Right lobe of liver (tissue), 6 donors: Measurements from ENCODE around the gene REPIN1. TPM values are rescaled to one million over a fixed set of nuclear protein-coding genes. Genes with fewer than 3 reads are reported as not detected.

Experiments used
- ATAC-seq, 4 donors: fragments of 200-7000 bp; cut with Tn5 transposase; one replicate each; pipeline ENCODE4 v1.9.1; 2020; ENCODE audit warnings: mild to moderate bottlenecking in 4 of 4, moderate library complexity in 4 of 4
- DNase-seq, 3 donors: peaks; one replicate each; pipeline ENCODE4 v3.0.0-alpha.2; 2020
- H3K27ac ChIP-seq, 3 donors: fragments of 200-600 bp; one replicate each; pipeline ENCODE4 v1.8.0; 2022
- H3K27me3 ChIP-seq, 2 donors: fragments of 200-600 bp; one replicate each; pipeline ENCODE4 v1.8.0; 2022
- H3K36me3 ChIP-seq, 4 donors: fragments of 200-600 bp; sonication (generic) in 1 of 4; one replicate each; pipeline versions ENCODE4 v1.5.1 to v1.8.0; 2017 to 2022; ENCODE audit warnings: control low read depth in 1 of 4
- H3K4me1 ChIP-seq, 4 donors: fragments of 200-600 bp; sonication (generic) in 1 of 4; one replicate each; pipeline versions ENCODE4 v1.5.1 to v1.8.0; 2017 to 2022; ENCODE audit warnings: control low read depth in 1 of 4
- H3K4me3 ChIP-seq, 3 donors: fragments of 200-600 bp; one replicate each; pipeline ENCODE4 v1.8.0; 2022
- H3K9me3 ChIP-seq, 4 donors: fragments of 200-600 bp; sonication (generic) in 1 of 4; one replicate each; pipeline versions ENCODE4 v1.5.1 to v1.8.0; 2017 to 2022; ENCODE audit warnings: control low read depth in 1 of 4
- POLR2A ChIP-seq: fragments of 450-650 bp; IDR thresholded peaks from one replicate; pipeline ENCODE4 v1.6.1; 2017; ENCODE audit warnings: antibody characterized with exemption, mild to moderate bottlenecking
- WGBS: methylation state at CpG from one replicate; pipeline ENCODE4 v1.1.6; 2018; ENCODE audit warnings: low coverage, low lambda C conversion rate; ENCODE audit not compliant: insufficient coverage; ENCODE audit errors: missing lambda C conversion rate; 5-methylcytosine and 5-hydroxymethylcytosine counted together
- intact Hi-C, 2 donors: fragments of 100-400 bp; cut with DNase I; formaldehyde crosslinking; loops; one replicate each; pipeline versions ENCODE4 v1.11.2 to v1.14.1; 2022
- total RNA-seq, 6 experiments: library from RNA; depleted of rRNA in 2 of 6; stranded (reverse); fragments of >200 nt in 2 of 6; fragmentation: NEBNext Ultra II Directional in 3 of 6; extraction: Animal tissue kit (Norgen Biotek cat#: 25700) in 3 of 6; gene quantifications; one replicate each; pipeline versions ENCODE4 v1.1.0 to v1.2.4, GENCODE V29; 2016 to 2023
- TF ChIP-seq, protein P1 (sequence below), 4 donors: fragments of 200-600 bp in 3 of 4; fragments of 450-650 bp in 1 of 4; IDR thresholded peaks; one replicate each; pipeline versions ENCODE4 v1.5.1 to v1.8.0; 2016 to 2022; ENCODE audit warnings: antibody characterized with exemption in 4 of 4, mild to moderate bottlenecking in 2 of 4
- donor health status: DM: no; HTN: yes; CAD: no.
- donor health status: DM: no; HTN: no; CAD: no.
- donor health status: DM: no; HTN: no; CAD: no.
- donor health status: DM: no; HTN: yes; CAD: no.
- donor health status: DM: no; HTN: yes; CAD: no.

REPIN1 gene
- total RNA-seq, 6 experiments from 2014 or later: 56.2 to 133 (median 73.5) TPM

DNA sequence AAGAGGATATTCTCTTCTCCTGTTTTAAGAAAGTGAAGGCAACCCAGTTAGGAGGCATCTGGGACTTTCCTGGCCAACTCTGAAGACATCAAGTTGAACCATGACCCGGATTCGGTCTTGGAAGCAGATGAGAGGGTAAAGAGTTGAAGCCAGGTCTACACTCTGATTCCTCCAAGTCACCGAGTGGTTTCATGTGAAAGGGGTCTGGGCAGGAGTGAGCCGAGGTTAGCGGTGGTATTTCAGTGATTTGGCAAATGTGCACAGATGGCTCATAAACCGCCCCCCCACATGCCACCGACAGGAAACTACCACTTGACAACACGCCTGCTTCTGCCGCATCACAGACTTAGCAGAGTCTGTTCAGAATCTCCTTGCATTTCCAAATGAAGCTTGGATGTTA lies 11.4 kb upstream of the REPIN1 start:
- no peaks in the 10 kb centered on the region for H3K36me3 ChIP-seq
- 38% methylated on average over 6 of the region's 9 CpGs for WGBS
- ATAC-seq (no peak), DNase-seq (no peak)
- TF ChIP-seq, protein P1, sequence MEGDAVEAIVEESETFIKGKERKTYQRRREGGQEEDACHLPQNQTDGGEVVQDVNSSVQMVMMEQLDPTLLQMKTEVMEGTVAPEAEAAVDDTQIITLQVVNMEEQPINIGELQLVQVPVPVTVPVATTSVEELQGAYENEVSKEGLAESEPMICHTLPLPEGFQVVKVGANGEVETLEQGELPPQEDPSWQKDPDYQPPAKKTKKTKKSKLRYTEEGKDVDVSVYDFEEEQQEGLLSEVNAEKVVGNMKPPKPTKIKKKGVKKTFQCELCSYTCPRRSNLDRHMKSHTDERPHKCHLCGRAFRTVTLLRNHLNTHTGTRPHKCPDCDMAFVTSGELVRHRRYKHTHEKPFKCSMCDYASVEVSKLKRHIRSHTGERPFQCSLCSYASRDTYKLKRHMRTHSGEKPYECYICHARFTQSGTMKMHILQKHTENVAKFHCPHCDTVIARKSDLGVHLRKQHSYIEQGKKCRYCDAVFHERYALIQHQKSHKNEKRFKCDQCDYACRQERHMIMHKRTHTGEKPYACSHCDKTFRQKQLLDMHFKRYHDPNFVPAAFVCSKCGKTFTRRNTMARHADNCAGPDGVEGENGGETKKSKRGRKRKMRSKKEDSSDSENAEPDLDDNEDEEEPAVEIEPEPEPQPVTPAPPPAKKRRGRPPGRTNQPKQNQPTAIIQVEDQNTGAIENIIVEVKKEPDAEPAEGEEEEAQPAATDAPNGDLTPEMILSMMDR (IDR thresholded peaks at IDR 0.05): no peak
- TF ChIP-seq POLR2A: no peak
- H3K27ac ChIP-seq: peak overlapping the region in 1 of 3 donors; percentile 78
- no peaks in the 10 kb centered on the region for H3K9me3 ChIP-seq
- no peak overlapping the region for H3K4me3 ChIP-seq
- no peaks in the 10 kb centered on the region for H3K27me3 ChIP-seq
- intact Hi-C loops: no loop called here
- peaks cover 0 to 23% (median 7%) of the 10 kb centered on the region in 4 donors for H3K4me1 ChIP-seq

DNA sequence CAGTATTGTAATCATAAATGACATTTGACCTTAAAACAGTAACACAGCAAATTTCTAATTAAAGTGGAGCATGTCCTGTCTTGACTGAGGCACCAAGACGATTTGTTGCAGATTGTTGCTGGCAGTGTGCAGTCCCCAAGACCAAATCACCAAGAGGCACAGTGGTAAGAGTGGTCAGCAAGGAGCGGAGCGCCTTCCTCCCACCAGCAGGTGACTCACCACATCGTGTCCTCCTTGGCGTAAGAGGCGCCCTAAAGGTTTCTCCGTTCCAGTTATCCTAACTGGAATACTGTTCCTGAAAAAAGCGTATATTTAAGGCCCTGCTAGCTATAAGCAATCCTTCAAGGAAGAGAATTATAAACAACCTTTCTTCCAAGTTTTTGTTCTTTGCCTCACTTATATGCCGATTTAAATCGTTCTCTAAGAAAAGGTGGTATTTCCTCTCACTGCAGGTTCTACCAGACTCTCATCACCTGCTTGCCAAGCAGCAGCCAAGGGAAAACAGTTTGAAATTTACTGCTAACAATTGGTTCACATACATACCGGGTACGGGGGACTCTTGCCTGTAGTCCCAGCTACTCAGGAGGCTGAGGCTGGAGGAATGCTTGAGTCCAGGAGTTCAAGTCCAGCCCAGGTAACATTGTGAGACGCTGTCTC lies 10.7 kb upstream of the REPIN1 start:
- WGBS: 86% methylated on average over 11 of the region's 13 CpGs
- Histone ChIP-seq H3K9me3 (no peaks in the 10 kb centered on the region), H3K27ac (no peak overlapping the region), H3K36me3 (no peaks in the 10 kb centered on the region), H3K4me1 (peaks cover 0 to 23% (median 7%) of the 10 kb centered on the region in 4 donors), H3K27me3 (no peaks in the 10 kb centered on the region), H3K4me3 (no peak overlapping the region)
- no peak for DNase-seq
- no peak for ATAC-seq
- no peak for TF ChIP-seq POLR2A
- TF ChIP-seq, protein P1 (IDR thresholded peaks at IDR 0.05): no peak
- intact Hi-C loops: no loop called here

DNA sequence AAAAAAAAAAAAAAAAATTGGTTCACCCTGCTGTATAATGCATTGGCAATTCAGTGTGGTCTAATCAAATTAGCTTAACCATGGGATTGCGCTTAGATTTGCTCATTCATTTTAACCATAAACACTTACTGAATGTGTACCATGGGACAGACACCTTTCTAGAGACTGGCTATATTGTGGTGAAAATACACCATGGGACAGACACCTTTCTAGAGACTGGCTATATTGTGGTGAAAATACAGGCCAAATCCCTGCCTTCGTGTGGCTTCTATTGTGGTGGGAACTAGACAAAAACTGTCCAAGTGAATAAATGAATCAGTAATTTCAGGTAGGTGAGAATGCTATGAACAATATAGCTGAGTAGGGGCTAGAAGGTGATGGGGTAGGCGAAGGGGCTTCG lies 10.2 kb upstream of the REPIN1 start:
- TF ChIP-seq POLR2A: no peak
- TF ChIP-seq, protein P1 (IDR thresholded peaks at IDR 0.05): no peak
- DNase-seq (no peak), ATAC-seq (no peak)
- H3K9me3 ChIP-seq: no peaks in the 10 kb centered on the region
- peaks cover 0 to 23% (median 7%) of the 10 kb centered on the region in 4 donors for H3K4me1 ChIP-seq
- no peak overlapping the region for H3K27ac ChIP-seq
- intact Hi-C loops: no loop called here
- H3K4me3 ChIP-seq: no peak overlapping the region
- WGBS: 95% methylated on average over 4 of the region's 4 CpGs
- H3K36me3 ChIP-seq: no peaks in the 10 kb centered on the region
- H3K27me3 ChIP-seq: no peaks in the 10 kb centered on the region

DNA sequence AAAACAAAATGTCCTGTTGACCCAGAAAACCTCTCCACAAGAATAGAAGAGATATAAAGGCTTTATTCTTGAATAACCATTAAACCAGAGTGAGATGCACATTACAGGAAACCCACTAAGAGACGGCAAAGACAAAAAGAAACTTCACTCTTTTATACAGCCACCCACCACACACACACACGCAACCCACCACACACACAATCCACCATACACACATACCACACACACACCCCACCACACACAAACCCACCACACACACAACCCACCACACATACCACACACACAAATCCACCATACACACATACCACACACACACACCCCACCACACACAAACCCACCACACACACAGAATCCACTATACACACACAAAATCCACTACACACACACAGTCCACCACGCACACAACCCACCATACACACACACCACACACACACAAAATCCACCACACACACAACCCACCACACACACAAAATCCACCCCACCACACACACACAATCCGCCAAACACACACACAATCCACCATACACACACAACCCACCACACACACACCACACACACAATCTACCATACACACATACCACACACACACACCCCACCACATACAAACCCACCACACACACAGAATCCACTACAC lies 9.5 kb upstream of the REPIN1 start:
- H3K27me3 ChIP-seq: no peaks in the 10 kb centered on the region
- H3K9me3 ChIP-seq: no peaks in the 10 kb centered on the region
- 86% methylated on average over 4 of the region's 4 CpGs for WGBS
- TF ChIP-seq POLR2A: no peak
- TF ChIP-seq, protein P1 (IDR thresholded peaks at IDR 0.05): no peak
- H3K36me3 ChIP-seq: no peaks in the 10 kb centered on the region
- intact Hi-C loops: no loop called here
- peaks cover 0 to 23% (median 7%) of the 10 kb centered on the region in 4 donors for H3K4me1 ChIP-seq
- DNase-seq: no peak
- no peak overlapping the region for H3K27ac ChIP-seq
- no peak for ATAC-seq
- no peak overlapping the region for H3K4me3 ChIP-seq
